SU-DHL-6 (cell line): ENCODE measurements around the gene STRIP2.

Experiments
- H2AFZ ChIP-seq: fragments of 200-600 bp; sonication (generic); 2 replicates; pipeline ENCODE4 v1.6.1; 2014; ENCODE audit warnings: low read depth, mild to moderate bottlenecking, moderate library complexity, mixed read lengths, antibody characterized with exemption, low read length; ENCODE audit not compliant: severe bottlenecking
- H3F3A ChIP-seq: fragments of 200-600 bp; shearing (Covaris generic); 2 replicates; pipeline ENCODE4 v1.6.0; 2016; ENCODE audit warnings: antibody characterized with exemption, mild to moderate bottlenecking; ENCODE audit not compliant: insufficient read depth
- H3K27ac ChIP-seq: fragments of 200-600 bp; sonication (generic); 2 replicates; pipeline ENCODE4 v1.5.1; 2016; ENCODE audit warnings: low read depth, mild to moderate bottlenecking, low read length, moderate library complexity, mixed read lengths
- H3K27me3 ChIP-seq: fragments of 200-600 bp; sonication (generic), shearing (Covaris generic); 2 replicates; pipeline ENCODE4 v1.6.0; 2014; ENCODE audit warnings: mild to moderate bottlenecking, low read length
- H3K36me3 ChIP-seq: fragments of 200-600 bp; sonication (generic); 2 replicates; pipeline ENCODE4 v1.6.1; 2014; ENCODE audit warnings: mild to moderate bottlenecking, low read length, mixed read lengths
- H3K4me2 ChIP-seq: fragments of 300-600, 200-600 bp; shearing (Covaris generic), sonication (generic); 2 replicates; pipeline ENCODE4 v1.6.0; 2014; ENCODE audit warnings: low read length, low read depth, mild to moderate bottlenecking; ENCODE audit not compliant: poor library complexity, severe bottlenecking
- H3K4me3 ChIP-seq: fragments of 200-600 bp; sonication (generic); 2 replicates; pipeline ENCODE4 v1.5.1; 2014; ENCODE audit warnings: antibody characterized with exemption, low read length, mild to moderate bottlenecking, mixed read lengths; ENCODE audit not compliant: insufficient read depth, poor library complexity, severe bottlenecking
- H3K79me2 ChIP-seq: fragments of 200-600 bp; sonication (generic); 2 replicates; pipeline ENCODE4 v1.6.1; 2014; ENCODE audit warnings: mild to moderate bottlenecking, low read length, moderate library complexity; ENCODE audit not compliant: insufficient read depth
- H3K9ac ChIP-seq: fragments of 200-600 bp; sonication (generic); 2 replicates; pipeline ENCODE4 v1.7.0; 2014; ENCODE audit warnings: mild to moderate bottlenecking, low read length
- H3K9me2 ChIP-seq: fragments of 200-600 bp; sonication (generic); replicated peaks from 2 replicates; pipeline ENCODE4 v1.6.1; 2014; ENCODE audit warnings: low read length; ENCODE audit not compliant: insufficient read depth
- H3K9me3 ChIP-seq: fragments of 200-600 bp; sonication (generic); 2 replicates; pipeline ENCODE4 v1.6.1; 2014; ENCODE audit warnings: low read length, mixed read lengths; ENCODE audit not compliant: insufficient read depth
- H4K20me1 ChIP-seq: fragments of 200-600 bp; sonication (generic); 2 replicates; pipeline ENCODE4 v1.6.1; 2014; ENCODE audit warnings: low read depth, mild to moderate bottlenecking, antibody characterized with exemption, low read length, moderate library complexity, mixed read lengths
- EZH2phosphoT487 ChIP-seq: fragments of 200-600 bp; sonication (generic), shearing (Covaris generic); conservative IDR thresholded peaks from 2 replicates; pipeline ENCODE4 v1.6.1; 2018; ENCODE audit warnings: mild to moderate bottlenecking, antibody characterized with exemption, low read length, moderate library complexity, mixed read lengths
- TF ChIP-seq, protein P1 (sequence below): fragments of 200-600 bp; sonication (generic); IDR thresholded peaks from one replicate; pipeline ENCODE4 v1.5.1; 2017; ENCODE audit warnings: antibody characterized with exemption, mild to moderate bottlenecking, low read length, moderate library complexity; ENCODE audit not compliant: insufficient read depth, poor library complexity, severe bottlenecking

STRIP2 gene

DNA sequence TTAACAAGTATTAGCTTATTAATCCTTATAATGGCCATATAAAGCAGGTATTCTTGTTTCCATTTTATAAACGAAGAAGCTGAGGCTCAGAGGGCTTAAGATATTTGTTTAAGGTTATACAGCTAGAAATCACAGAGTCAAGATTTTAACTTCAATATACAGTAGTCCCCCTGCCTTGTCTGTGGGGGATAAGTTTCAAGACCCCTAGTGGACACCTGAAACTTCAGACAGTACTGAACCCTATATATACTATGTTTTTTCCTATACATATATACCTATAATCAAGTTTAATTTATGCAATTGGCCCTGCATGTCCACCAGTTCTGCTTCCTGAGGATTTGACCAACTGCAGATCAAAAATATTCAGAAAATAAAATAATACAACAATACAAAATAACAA is 44.4 kb upstream of the STRIP2 start:
- Histone ChIP-seq H3K36me3 (no peaks in the 10 kb centered on the region), H3K79me2 (no peaks in the 10 kb centered on the region), H3K9me2 (no peaks in the 10 kb centered on the region), H3K9ac (no peak overlapping the region), H3K27me3 (no peaks in the 10 kb centered on the region), H3K27ac (no peak overlapping the region), H4K20me1 (no peaks in the 10 kb centered on the region), H2AFZ (no peak overlapping the region), H3F3A (no peaks in the 10 kb centered on the region), H3K4me3 (no peak overlapping the region), H3K4me2 (no peak overlapping the region), H3K9me3 (no peaks in the 10 kb centered on the region)
- TF ChIP-seq, protein P1, sequence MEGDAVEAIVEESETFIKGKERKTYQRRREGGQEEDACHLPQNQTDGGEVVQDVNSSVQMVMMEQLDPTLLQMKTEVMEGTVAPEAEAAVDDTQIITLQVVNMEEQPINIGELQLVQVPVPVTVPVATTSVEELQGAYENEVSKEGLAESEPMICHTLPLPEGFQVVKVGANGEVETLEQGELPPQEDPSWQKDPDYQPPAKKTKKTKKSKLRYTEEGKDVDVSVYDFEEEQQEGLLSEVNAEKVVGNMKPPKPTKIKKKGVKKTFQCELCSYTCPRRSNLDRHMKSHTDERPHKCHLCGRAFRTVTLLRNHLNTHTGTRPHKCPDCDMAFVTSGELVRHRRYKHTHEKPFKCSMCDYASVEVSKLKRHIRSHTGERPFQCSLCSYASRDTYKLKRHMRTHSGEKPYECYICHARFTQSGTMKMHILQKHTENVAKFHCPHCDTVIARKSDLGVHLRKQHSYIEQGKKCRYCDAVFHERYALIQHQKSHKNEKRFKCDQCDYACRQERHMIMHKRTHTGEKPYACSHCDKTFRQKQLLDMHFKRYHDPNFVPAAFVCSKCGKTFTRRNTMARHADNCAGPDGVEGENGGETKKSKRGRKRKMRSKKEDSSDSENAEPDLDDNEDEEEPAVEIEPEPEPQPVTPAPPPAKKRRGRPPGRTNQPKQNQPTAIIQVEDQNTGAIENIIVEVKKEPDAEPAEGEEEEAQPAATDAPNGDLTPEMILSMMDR = no peak
- no peak for TF ChIP-seq EZH2phosphoT487

DNA sequence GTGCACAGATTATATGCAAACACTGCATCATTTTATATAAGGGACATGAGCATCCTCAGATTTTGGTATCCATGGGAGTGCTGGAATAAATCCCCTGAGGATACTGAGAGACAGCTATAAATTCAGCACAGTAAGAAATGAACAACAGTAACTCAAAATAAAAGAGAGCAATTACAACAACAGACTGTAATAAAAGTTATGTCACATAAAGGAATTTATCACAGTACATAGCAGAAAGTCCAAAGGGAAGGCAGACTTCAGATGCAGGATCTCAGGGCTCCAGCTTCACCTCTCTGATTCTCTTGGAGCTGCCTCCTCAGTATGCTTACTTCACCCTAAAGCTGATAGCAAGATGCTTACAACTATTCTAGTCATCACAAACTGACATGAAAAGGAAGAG is 43.9 kb upstream of the STRIP2 start:
- H3K4me2 ChIP-seq = no peak overlapping the region
- TF ChIP-seq EZH2phosphoT487 = no peak
- no peak overlapping the region for H2AFZ ChIP-seq
- H3K27me3 ChIP-seq = no peaks in the 10 kb centered on the region
- H3K4me3 ChIP-seq = no peak overlapping the region
- no peaks in the 10 kb centered on the region for H4K20me1 ChIP-seq
- H3K9ac ChIP-seq = no peak overlapping the region
- H3K9me2 ChIP-seq = no peaks in the 10 kb centered on the region
- no peaks in the 10 kb centered on the region for H3K9me3 ChIP-seq
- no peaks in the 10 kb centered on the region for H3F3A ChIP-seq
- H3K79me2 ChIP-seq = no peaks in the 10 kb centered on the region
- H3K27ac ChIP-seq = no peak overlapping the region
- no peaks in the 10 kb centered on the region for H3K36me3 ChIP-seq

DNA sequence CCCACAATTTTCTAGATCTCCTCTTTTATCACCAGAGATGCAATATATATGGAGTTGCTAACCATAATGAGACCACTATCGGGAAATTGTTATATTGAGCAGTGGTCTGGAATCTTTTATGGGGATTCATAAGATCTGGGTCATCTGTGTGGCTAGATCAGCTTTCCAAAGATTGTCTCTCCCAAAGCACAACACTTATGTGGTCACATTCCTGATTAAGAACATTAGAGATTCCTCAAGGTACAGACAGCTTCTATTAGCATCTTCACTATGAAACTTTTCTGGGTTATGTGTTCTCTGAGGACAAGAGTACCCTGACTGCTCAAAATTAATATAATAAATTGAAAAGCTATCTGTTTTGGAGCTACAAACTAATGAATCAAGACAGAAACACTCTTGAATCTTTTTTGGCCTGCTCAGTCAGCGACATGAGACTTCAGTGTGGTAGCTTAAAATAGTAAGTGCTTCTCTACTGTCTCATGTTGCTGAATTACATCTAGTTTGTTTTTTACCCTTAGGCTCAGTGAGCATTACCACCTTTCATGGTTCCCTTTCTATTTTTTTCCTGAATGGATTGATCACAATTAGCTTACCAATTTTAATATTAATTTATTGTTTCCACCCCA is 42.6 kb upstream of the STRIP2 start:
- no peaks in the 10 kb centered on the region for H3K9me3 ChIP-seq
- no peak overlapping the region for H3K4me3 ChIP-seq
- H3F3A ChIP-seq = no peaks in the 10 kb centered on the region
- H3K4me2 ChIP-seq = no peak overlapping the region
- H3K27ac ChIP-seq = no peak overlapping the region
- no peaks in the 10 kb centered on the region for H3K9me2 ChIP-seq
- no peaks in the 10 kb centered on the region for H3K79me2 ChIP-seq
- no peak overlapping the region for H3K9ac ChIP-seq
- no peaks in the 10 kb centered on the region for H4K20me1 ChIP-seq
- H3K36me3 ChIP-seq = no peaks in the 10 kb centered on the region
- no peak overlapping the region for H2AFZ ChIP-seq
- TF ChIP-seq, protein P1 = no peak
- TF ChIP-seq EZH2phosphoT487 = no peak
- H3K27me3 ChIP-seq = no peaks in the 10 kb centered on the region

DNA sequence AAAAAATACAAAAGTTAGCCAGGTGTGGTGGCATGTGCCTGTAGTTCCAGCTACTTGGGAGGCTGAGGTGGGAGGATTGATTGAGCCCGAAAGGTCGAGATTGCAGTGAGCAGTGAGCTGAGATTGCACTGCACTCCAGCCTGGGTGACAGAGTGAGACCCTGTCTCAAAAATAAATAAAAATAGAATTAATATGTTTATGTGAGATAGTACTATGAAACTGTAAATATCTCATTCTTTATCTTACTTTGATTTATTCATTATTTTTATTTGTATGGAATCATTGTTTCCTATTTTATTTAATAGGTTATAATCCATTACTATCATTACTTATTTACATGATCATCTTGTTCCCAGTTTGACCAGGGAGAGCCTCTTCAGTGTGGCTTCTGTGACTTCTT is 41.0 kb upstream of the STRIP2 start:
- H2AFZ ChIP-seq = no peak overlapping the region
- no peak overlapping the region for H3K27ac ChIP-seq
- no peaks in the 10 kb centered on the region for H4K20me1 ChIP-seq
- no peak overlapping the region for H3K4me2 ChIP-seq
- no peaks in the 10 kb centered on the region for H3K9me3 ChIP-seq
- H3K9ac ChIP-seq = no peak overlapping the region
- H3K4me3 ChIP-seq = no peak overlapping the region
- H3K9me2 ChIP-seq = no peaks in the 10 kb centered on the region
- no peaks in the 10 kb centered on the region for H3K36me3 ChIP-seq
- TF ChIP-seq EZH2phosphoT487 = no peak
- TF ChIP-seq, protein P1 = no peak
- H3F3A ChIP-seq = no peaks in the 10 kb centered on the region
- no peaks in the 10 kb centered on the region for H3K27me3 ChIP-seq
- no peaks in the 10 kb centered on the region for H3K79me2 ChIP-seq
